HG02943 (cell line): ENCODE results near the gene SH3PXD2A.
A peak's percentile ranks its signal among the peaks of the same experiment; 100 is the strongest.

Experiments
- ATAC-seq: cut with Tn5 transposase; IDR thresholded peaks from one replicate; pipeline ENCODE4 v1.9.1; 2021; ENCODE audit warnings: mild to moderate bottlenecking, low read depth, moderate library complexity; ENCODE audit not compliant: unreplicated experiment

The SH3PXD2A gene

DNA sequence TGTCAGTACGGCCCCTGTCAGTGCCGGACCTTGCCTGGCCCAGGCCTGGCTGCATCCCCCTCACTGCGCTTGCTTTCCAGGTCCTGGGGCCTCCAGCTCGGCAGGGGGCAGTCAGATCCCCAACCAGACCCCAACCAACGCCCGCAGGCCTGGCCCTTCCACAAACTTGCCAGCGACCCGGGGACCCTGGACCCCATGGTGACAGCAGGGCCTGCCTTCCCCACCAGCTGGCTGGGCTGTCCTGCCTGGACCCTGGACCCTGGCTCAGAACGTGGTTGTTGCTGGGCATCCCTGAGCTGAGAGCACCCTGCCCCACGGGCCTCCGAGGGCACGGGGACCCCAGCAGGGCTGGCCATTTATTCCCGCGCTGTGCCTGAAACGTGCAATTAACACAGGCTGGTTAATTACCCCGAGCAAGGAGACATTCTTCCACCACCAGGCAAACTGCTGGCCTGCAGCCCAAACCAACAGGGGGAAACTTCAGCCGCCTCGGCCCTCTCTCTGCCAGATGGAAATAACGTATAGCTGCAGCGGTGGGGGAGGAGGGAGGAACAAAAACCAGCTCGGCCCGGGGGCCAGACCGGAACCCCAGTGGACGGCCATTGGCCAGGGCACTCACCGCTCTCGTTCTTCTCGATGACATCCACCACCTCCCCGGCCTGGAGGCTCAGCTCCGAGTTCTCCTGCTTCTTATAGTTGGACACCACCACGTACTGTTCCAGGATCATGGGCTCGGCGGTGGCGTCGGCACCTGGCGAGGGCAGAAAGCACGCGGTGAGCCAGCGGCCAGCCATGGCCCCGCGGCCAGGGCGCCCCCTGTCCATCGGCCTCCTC lies 194.8 kb downstream of the SH3PXD2A start:
- peak; percentile 26 for ATAC-seq

- ATAC-seq: peak; percentile 55
Measured at GRCh38 chr10:103659674-103660363, 195.6 kb downstream of the SH3PXD2A start.

DNA sequence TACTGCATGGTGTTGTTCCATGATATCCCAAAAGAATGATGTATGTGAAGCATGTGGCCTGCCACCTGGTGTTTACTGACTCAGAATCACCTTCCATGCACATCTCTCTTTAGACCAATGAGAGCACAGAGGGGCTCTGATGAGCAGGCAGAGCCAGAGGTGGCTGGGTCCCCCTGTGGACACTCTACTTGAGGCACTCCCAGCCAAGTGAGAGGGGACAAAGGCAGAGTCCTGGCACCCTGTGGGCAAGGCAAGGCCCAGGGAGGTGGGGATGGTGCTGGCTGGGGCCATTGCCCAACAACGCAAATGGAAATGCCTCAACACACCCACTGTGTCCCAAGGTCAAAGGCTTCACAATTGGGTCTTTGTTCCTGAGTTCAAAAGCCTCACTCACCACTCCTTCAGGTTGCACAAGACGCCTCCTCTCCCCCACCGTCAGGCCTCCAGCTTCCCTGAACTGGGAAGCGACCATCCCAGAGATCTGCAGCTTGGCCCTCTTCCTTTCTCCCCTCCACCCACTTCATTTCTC lies 197.3 kb downstream of the SH3PXD2A start:
- no peak for ATAC-seq

DNA sequence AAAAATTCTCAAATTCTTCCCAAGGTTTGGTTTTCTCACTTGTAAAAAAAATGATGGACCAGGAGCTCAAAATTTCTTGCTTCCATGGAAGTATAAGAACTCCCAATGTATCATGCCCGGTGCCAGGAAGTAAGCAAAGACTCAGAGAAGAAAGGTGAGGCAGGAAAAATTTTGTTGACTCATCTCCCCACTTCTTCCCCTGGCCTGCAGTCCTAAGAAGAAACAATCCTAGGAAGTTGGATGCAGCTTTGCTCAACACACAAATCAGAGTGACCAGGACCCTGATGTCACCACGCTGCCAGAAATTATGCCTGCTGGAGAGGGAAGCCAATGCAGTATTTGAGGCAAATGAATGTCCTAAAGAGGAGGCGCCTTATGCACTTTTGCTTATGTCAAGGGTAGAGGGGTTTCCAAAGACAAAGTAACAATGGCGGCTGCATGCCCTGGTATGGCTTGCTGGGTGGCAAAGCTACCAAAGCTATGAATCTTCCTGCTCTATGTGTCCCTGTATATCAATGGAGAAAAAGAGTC lies 198.2 kb downstream of the SH3PXD2A start:
- no peak for ATAC-seq

- ATAC-seq: no peak
Measured at GRCh38 chr10:103654925-103655324, 200.5 kb downstream of the SH3PXD2A start.

DNA sequence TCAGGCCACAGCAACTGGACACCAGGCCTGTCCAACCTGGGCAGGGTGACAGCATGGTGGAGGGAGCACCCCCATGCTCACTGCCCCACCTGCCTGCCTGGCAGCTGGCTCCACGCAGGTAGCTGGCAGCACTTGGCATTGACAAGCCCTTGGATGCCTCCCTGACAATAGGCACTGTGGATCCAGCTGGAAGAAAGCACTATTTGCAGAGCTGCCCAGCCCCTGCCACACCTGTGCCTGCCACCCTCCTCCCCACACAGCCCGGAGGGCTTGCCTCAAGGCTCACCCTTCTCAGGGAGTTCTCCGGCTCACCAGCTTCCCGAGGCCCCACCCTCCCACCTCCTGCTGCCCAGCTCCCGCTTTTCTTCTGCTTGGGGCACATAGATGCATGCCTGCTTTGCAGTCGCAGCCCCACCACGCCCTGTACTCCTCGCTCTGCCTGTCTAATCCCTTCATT lies 201.8 kb downstream of the SH3PXD2A start:
- no peak for ATAC-seq

GRCh38 chr10:103652599-103653281 lies 202.6 kb downstream of the SH3PXD2A start:
- no peak for ATAC-seq

- no peak for ATAC-seq
Measured at GRCh38 chr10:103651783-103652476, 203.4 kb downstream of the SH3PXD2A start.

GRCh38 chr10:103651333-103651732 lies 204.0 kb downstream of the SH3PXD2A start:
- no peak for ATAC-seq

- no peak for ATAC-seq
Measured at GRCh38 chr10:103649654-103650423, 205.5 kb downstream of the SH3PXD2A start.

- no peak for ATAC-seq
Measured at GRCh38 chr10:103648636-103649532, 206.5 kb downstream of the SH3PXD2A start.

GRCh38 chr10:103648251-103648635 lies 207.1 kb downstream of the SH3PXD2A start:
- ATAC-seq: no peak

DNA sequence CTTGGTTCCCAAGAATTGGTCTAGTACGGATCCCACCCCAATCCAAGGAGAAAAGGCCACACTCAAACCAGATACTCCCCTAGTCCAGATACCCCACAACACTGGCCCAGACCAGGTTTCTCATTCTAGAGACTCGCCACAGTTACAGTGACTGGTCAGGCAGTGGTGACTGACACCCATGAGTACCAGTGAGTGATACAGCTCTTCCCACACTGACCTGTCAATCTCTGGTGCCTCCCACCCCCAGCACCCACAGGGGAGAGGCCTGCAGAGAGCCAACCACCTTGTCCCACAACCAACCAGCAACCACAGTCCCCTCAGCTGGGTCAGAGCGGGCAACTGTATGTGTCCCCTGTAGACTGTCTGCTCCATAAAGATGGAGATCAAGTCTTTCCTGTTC lies 209.1 kb downstream of the SH3PXD2A start:
- ATAC-seq: no peak

DNA sequence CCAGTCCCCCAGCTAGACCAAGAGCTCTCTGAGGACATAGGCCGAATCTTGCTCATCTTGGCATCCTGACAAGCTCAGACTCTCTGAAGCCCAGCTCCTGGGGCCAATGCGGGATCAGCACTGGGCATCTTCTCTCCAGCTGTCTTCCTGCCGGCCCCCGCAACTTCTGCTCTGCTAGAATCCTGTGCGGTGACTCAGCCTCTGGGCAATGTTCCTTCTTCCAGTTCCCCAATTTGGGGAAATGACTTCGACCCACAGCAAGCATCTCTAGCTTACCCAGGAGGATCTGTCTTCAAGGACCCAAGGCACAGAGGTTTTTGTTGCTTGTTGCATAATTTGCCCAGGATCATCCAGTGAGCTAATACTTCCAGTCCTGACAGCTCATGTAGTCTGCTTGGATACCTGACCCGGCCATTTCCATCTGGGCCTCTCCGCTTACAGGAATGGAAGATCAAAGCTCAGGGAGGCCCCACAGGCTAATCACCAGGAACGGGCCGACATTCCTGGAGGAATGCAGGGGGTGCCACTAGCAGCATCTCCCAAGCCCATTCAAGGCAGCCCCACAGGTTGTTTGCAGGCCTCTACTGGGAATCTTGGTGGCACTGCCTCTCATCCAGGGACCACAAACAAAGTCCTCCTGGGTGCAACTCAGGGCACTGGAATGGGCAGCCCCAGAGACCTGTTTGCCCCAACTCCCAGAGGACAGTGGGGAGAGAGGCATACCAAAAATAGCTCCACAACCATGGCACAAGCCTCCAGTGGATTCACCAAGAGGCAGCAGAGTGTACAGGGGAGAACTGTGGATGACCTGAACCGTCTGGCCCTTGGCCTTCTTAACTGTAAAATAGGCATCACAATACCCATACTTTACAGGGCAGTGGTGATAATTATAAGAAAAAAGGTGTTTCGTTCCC lies 210.0 kb downstream of the SH3PXD2A start:
- ATAC-seq: no peak

- no peak for ATAC-seq
Measured at GRCh38 chr10:103643381-103643780, 212.0 kb downstream of the SH3PXD2A start.

DNA sequence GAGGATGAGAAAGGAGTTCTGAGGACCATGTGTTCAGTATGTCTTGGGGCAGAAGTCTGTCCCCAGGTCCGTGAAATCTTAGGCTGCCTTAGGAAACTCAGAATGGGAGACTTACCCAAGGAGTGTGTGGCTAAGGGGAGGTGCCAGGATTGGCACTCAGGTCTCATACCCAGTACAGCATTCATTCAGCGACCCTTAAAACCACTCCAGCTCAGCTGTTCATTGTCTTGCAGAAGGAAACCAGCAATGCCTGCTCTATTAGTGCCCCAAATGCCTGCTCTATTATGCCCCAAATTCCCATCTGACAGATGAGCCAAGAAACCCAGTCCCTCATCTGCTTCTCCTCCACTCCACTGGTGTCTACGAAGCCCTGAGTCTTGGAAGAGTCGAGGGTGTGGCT lies 214.1 kb downstream of the SH3PXD2A start:
- ATAC-seq: no peak

DNA sequence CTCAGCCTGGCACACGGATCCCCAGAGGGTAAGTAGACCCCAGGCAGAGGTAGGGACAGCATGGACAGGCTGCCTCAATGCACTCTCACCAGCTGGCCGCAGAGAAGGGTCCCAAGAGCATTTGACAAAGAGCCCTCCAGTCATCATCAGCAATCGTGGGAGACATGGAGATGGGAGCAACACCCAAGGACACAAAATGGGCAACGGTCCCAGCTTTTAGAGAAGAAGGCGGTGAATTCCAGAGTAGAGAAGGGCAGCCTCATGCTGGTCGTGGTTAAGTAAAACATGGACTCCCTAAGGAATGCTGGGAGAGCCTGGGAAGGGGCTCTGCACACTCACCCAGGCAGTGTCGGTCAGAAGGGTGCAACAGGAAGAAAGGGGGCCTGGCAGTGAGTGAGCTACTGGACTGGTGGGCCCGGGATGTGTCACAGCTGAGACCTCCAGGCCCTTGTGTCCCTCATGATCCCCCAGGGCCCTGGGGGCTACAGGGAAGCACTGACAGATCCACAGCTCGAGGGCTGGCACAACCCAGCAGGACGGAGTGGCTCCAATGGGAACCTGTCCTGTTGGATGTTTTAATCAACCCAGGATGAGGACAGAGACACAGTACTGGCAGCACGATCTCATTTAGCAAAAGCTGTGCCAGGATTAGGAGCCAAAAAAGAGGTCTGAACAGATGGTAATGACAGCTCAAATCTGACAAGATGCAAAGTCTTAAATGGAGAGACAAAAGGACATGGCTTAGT lies 214.8 kb downstream of the SH3PXD2A start:
- ATAC-seq: no peak
